Ascending aorta (tissue), 2 donors: ENCODE data around the gene GPR32. TPM values are rescaled to one million over a fixed set of nuclear protein-coding genes. Genes with fewer than 3 reads are reported as not detected.
"Not testable (repeated sequence)": the region's sequence is repeated elsewhere in the genome, so short reads cannot be mapped to it uniquely, and the experiment has no call there.

Experiments
- DNase-seq, 2 donors: peaks; one replicate each; pipeline ENCODE4 v3.0.0-alpha.2; 2019; ENCODE audit warnings: low spot score in 2 of 2
- H3K27ac ChIP-seq, 2 donors: fragments of 200-600 bp; sonication (generic); one replicate each; pipeline ENCODE4 v1.5.1; 2016 to 2017; ENCODE audit warnings: mild to moderate bottlenecking in 1 of 2
- H3K27me3 ChIP-seq: fragments of 200-600 bp; sonication (generic); one replicate; pipeline ENCODE4 v1.5.1; 2017
- H3K36me3 ChIP-seq, 2 donors: fragments of 200-600 bp; sonication (generic); one replicate each; pipeline ENCODE4 v1.5.1; 2016
- H3K4me1 ChIP-seq, 2 donors: fragments of 200-600 bp; sonication (generic); one replicate each; pipeline ENCODE4 v1.5.1; 2016 to 2017; ENCODE audit warnings: mild to moderate bottlenecking in 1 of 2
- H3K4me3 ChIP-seq, 2 donors: fragments of 200-600 bp; sonication (generic); one replicate each; pipeline ENCODE4 v1.5.1; 2016 to 2017; ENCODE audit warnings: mild to moderate bottlenecking in 1 of 2
- H3K9me3 ChIP-seq, 2 donors: fragments of 200-600 bp; sonication (generic); one replicate each; pipeline ENCODE4 v1.5.1; 2016
- intact Hi-C: fragments of 100-400 bp; cut with DNase I; formaldehyde crosslinking; loops from one replicate; pipeline ENCODE4 v1.15.1; 2023
- total RNA-seq: library from RNA; depleted of rRNA; stranded (reverse); fragments of >200 nt; gene quantifications from one replicate; pipeline ENCODE4 v1.1.0, GENCODE V29; 2016
- TF ChIP-seq, protein P1 (sequence below), 3 experiments: fragments of 200-600 bp in 2 of 3; fragments of 450-650 bp in 1 of 3; sonication (generic) in 2 of 3; IDR thresholded peaks; one replicate each; pipeline ENCODE4 v1.5.1; 2016 to 2019; ENCODE audit warnings: antibody characterized with exemption in 3 of 3, mild to moderate bottlenecking in 1 of 3, moderate library complexity in 1 of 3

GPR32 gene, protein sequence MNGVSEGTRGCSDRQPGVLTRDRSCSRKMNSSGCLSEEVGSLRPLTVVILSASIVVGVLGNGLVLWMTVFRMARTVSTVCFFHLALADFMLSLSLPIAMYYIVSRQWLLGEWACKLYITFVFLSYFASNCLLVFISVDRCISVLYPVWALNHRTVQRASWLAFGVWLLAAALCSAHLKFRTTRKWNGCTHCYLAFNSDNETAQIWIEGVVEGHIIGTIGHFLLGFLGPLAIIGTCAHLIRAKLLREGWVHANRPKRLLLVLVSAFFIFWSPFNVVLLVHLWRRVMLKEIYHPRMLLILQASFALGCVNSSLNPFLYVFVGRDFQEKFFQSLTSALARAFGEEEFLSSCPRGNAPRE
- not detected for total RNA-seq

DNA sequence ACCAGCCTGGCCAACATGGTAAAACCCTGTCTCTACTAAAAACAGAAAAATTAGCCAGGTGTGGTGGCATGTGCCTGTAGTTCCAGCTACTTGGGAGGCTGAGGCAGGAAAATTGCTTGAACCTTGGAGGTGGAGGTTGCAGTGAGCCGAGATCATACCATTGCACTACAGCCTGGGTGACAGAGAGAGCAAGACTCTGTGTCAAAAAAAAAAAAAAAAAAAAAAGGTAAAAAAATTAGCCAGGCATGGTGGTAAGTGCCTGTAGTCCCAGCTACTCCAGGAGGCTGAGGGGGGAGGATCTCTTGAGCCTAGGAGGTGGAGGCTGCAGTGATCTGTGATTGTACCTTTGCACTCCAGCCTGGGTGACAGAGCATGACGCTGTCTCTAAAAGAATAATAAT lies at the start of gene GPR32:
GPR32 (plus strand) TSS at position 301 of the 400 bp plus-strand sequence. CDS start 137 bp downstream, outside the sequence.
- H3K27ac ChIP-seq, H3K9me3 ChIP-seq, DNase-seq, H3K36me3 ChIP-seq, H3K4me1 ChIP-seq, H3K4me3 ChIP-seq, intact Hi-C loops, H3K27me3 ChIP-seq: not testable (repeated sequence)

DNA sequence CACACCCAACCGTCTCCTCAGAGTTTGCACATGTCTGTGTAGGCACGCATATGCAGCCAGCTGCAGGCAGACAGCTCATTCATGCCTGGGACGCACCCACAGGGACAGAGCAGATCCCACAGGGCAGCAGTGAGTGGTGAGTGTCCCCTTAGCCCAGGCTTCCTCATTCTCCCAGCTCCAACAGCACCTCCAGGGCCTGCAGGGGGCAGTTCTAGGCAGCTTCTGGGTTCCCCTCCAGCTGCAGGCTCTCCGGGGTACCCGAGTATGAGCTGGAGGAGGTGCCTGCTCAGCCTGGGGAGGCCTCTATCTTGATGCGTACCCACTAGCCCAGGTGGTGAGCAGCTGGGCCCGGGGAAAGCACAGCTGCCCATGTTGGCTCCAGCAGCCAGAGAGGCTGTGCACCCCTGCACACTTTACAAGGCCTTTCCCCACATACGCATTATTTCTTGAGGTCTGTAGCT lies 49.3 kb upstream of the GPR32 start:
- DNase-seq: no peak
- TF ChIP-seq, protein P1, sequence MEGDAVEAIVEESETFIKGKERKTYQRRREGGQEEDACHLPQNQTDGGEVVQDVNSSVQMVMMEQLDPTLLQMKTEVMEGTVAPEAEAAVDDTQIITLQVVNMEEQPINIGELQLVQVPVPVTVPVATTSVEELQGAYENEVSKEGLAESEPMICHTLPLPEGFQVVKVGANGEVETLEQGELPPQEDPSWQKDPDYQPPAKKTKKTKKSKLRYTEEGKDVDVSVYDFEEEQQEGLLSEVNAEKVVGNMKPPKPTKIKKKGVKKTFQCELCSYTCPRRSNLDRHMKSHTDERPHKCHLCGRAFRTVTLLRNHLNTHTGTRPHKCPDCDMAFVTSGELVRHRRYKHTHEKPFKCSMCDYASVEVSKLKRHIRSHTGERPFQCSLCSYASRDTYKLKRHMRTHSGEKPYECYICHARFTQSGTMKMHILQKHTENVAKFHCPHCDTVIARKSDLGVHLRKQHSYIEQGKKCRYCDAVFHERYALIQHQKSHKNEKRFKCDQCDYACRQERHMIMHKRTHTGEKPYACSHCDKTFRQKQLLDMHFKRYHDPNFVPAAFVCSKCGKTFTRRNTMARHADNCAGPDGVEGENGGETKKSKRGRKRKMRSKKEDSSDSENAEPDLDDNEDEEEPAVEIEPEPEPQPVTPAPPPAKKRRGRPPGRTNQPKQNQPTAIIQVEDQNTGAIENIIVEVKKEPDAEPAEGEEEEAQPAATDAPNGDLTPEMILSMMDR (IDR thresholded peaks at IDR 0.05): no peak
- Histone ChIP-seq H3K27me3 (peaks cover 15% of the 10 kb centered on the region), H3K27ac (no peak overlapping the region), H3K9me3 (no peaks in the 10 kb centered on the region), H3K36me3 (no peaks in the 10 kb centered on the region), H3K4me1 (peaks cover 12 to 20% of the 10 kb centered on the region in 2 donors), H3K4me3 (no peak overlapping the region)
- intact Hi-C loops: no loop called here

DNA sequence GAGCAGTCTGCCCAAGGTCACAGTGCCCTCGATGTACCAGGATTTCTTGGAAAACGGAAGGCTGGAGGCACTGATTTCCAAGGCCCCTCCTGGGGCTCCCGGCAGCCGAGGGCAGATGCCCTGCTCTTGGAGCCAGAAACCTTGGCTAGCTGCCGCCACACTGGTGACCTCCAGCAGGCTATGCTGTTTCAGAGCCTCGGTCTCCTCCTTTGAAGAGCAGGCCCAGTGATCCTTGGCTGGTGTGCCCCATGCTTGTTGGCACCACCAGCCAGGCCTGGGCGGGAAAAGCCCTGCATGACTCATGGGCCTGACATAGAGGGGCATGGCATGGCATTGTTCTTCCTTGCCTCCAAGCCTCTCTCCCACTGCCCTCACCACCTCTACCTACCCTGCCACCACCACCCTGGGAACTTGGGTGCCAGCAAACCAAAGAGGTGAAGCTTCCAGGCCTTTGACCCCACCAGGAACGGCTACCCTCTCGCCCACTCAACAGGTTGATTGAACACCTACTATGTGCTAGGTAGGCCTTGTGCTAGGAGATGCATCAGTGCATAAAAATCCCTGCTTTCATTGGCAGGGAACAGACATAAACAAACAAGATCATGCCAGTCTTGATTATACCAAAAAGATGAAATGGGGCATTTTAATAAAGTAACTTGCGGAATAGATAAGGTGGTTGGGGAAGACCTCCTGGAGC lies 48.7 kb upstream of the GPR32 start:
- Histone ChIP-seq H3K27ac (no peak overlapping the region), H3K36me3 (no peaks in the 10 kb centered on the region), H3K27me3 (peaks cover 15% of the 10 kb centered on the region), H3K4me1 (peaks cover 12 to 20% of the 10 kb centered on the region in 2 donors), H3K9me3 (no peaks in the 10 kb centered on the region), H3K4me3 (no peak overlapping the region)
- DNase-seq: no peak
- intact Hi-C loops: no loop called here
- TF ChIP-seq, protein P1 (IDR thresholded peaks at IDR 0.05): no peak

DNA sequence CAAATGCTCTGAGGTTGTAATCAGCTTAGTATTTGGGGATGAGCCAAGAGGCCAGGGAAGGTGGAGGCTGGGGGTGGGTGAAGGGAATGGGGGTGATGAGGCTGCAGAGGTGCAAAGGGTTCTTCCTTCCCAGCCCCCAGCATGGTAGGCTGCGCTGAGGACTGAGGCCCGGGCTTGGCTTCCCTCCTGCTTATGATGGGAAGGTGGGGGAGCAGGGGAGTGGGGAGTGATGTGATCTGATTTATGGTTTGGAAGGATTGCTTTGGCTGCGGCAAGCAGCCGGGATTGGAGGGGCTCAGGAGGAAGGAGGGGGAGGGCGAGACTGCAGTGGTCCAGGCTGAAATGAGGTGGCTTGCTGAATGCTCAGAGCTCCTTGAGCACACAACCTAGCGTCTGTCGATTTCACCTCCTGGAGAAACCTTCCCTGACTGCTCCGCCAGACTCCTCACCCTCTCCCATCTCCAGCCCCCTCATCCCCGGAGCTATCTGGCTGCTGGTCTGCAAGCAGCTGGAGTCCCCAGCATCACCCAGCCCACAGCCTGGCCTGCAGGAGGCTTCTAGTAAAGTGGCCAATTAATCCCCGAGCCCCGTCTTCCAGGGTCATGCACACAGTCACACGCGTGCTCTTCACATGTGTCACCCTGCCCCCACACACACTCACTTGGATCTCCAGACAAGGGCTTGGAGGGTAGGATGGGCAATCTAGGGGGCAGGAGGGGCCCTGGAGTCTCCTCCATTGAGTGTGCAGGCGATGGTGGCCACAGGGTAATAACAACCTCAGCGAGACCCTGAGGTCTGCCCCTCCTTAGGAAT lies 47.9 kb upstream of the GPR32 start:
- Histone ChIP-seq H3K27ac (no peak overlapping the region), H3K4me3 (peak overlapping the region in 1 of 2 donors; percentile 71), H3K27me3 (peaks cover 15% of the 10 kb centered on the region), H3K9me3 (no peaks in the 10 kb centered on the region), H3K36me3 (no peaks in the 10 kb centered on the region), H3K4me1 (peaks cover 12 to 20% of the 10 kb centered on the region in 2 donors)
- intact Hi-C loops: no loop called here
- TF ChIP-seq, protein P1 (IDR thresholded peaks at IDR 0.05): no peak
- no peak for DNase-seq

DNA sequence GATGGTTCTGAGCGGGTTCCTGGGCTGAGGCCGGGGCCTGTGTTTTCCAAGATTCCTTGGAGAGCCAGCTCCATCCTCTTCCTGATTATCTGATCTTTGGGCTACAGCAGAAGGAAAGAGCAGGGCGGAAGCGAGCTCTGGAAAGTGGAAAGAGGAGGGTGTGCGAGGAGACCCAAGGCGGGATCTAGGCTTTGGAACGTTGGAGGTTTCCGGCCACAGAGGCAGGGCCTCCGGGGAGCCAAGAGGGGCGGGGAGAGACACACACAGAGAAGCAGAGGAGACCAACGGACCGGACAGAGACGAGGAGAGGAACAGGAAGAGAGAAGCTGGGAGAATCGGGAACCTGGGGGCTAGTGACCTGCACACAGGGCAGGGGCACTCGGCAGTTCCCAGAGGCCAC lies 47.2 kb upstream of the GPR32 start, which contains the start of gene CLEC11A:
CLEC11A (plus strand) TSS at position 296 of the 400 bp plus-strand sequence. CDS start 162 bp downstream, outside the sequence.
- Histone ChIP-seq H3K9me3 (no peaks in the 10 kb centered on the region), H3K4me3 (peak within 1 kb of the TSS; percentile 51 to 71), H3K4me1 (peaks cover 12 to 19% of the 10 kb centered on the region in 2 donors), H3K36me3 (no peaks in the 10 kb centered on the region), H3K27ac (peak within 1 kb of the TSS in 1 of 2 donors; percentile 34), H3K27me3 (peaks cover 11% of the 10 kb centered on the region)
- intact Hi-C loops: no loop called here
- TF ChIP-seq, protein P1 (IDR thresholded peaks at IDR 0.05): no peak
- DNase-seq: no peak
